Naive thymus-derived CD4-positive, alpha-beta T cell (primary cell): ENCODE data around the gene NUAK1. TPM values are rescaled to one million over a fixed set of nuclear protein-coding genes. Genes with fewer than 3 reads are reported as not detected.

Experiments
- ATAC-seq: fragments of 150-1000 bp; cut with Tn5 transposase; 2 replicates; pipeline ENCODE4 v1.10.0; 2021; ENCODE audit warnings: mild to moderate bottlenecking, moderate library complexity
- CTCF ChIA-PET: fragments of 350-600 bp; sonication (Branson Sonifier 250); formaldehyde crosslinking; loops from one replicate; lab custom pipeline; 2021; ENCODE audit warnings: antibody characterized with exemption; lab: Charles Lee
- POLR2A ChIA-PET: fragments of 350-600 bp; sonication (Branson Sonifier 250); formaldehyde crosslinking; loops from one replicate; lab custom pipeline; 2021; ENCODE audit warnings: antibody characterized with exemption, inconsistent platforms; lab: Charles Lee
- DNase-seq, 9 donors: peaks; one replicate each; pipeline versions ENCODE4 v3.0.0 to v3.0.0-alpha.2; 2020 to 2022; ENCODE audit warnings: mixed read lengths in 1 of 9
- H3K27ac ChIP-seq: one replicate; pipeline ENCODE4 v1.7.0; 2013; ENCODE audit warnings: mild to moderate bottlenecking, low read depth, low read length, moderate library complexity
- H3K27me3 ChIP-seq, 2 donors: one replicate each; pipeline ENCODE4 v1.7.0; 2013; ENCODE audit warnings: low read length in 2 of 2, mild to moderate bottlenecking in 2 of 2, moderate library complexity in 2 of 2; ENCODE audit not compliant: control insufficient read depth in 2 of 2, insufficient read depth in 2 of 2
- H3K36me3 ChIP-seq, 3 experiments: 1 replicate in 2 of 3; 2 replicates in 1 of 3; pipeline ENCODE4 v1.7.0; 2013; ENCODE audit warnings: low read length in 3 of 3, mild to moderate bottlenecking in 3 of 3, moderate library complexity in 1 of 3; ENCODE audit not compliant: insufficient read depth in 3 of 3, control insufficient read depth in 2 of 3
- H3K4me1 ChIP-seq, 2 donors: one replicate each; pipeline ENCODE4 v1.7.0; 2013; ENCODE audit warnings: low read length in 2 of 2, mild to moderate bottlenecking in 2 of 2, moderate library complexity in 1 of 2; ENCODE audit not compliant: control insufficient read depth in 2 of 2, insufficient read depth in 2 of 2
- H3K4me3 ChIP-seq: 2 replicates; pipeline ENCODE4 v1.7.0; 2013; ENCODE audit warnings: mild to moderate bottlenecking, low read length
- H3K9me3 ChIP-seq, 3 experiments: 1 replicate in 2 of 3; 2 replicates in 1 of 3; pipeline ENCODE4 v1.7.0; 2013; ENCODE audit warnings: low read length in 3 of 3; ENCODE audit not compliant: control insufficient read depth in 2 of 3
- H3K27ac Mint-ChIP-seq, 9 donors: one replicate each; pipeline ENCODE4 v1.8.0; 2020 to 2022; ENCODE audit warnings: mixed read lengths in 9 of 9, mild to moderate bottlenecking in 8 of 9, moderate library complexity in 5 of 9, inconsistent platforms in 2 of 9
- H3K27me3 Mint-ChIP-seq, 5 donors: one replicate each; pipeline ENCODE4 v1.8.0; 2021 to 2022; ENCODE audit warnings: mixed read lengths in 5 of 5, mild to moderate bottlenecking in 1 of 5
- H3K36me3 Mint-ChIP-seq, 5 donors: one replicate each; pipeline ENCODE4 v1.8.0; 2020 to 2022; ENCODE audit warnings: mixed read lengths in 5 of 5, mild to moderate bottlenecking in 3 of 5, inconsistent platforms in 1 of 5
- H3K4me1 Mint-ChIP-seq, 7 donors: one replicate each; pipeline ENCODE4 v1.8.0; 2020 to 2022; ENCODE audit warnings: mixed read lengths in 7 of 7, mild to moderate bottlenecking in 3 of 7, inconsistent platforms in 1 of 7
- H3K4me3 Mint-ChIP-seq, 10 donors: one replicate each; pipeline ENCODE4 v1.8.0; 2020 to 2022; ENCODE audit warnings: mild to moderate bottlenecking in 10 of 10, mixed read lengths in 10 of 10, moderate library complexity in 6 of 10, inconsistent platforms in 2 of 10
- H3K9me3 Mint-ChIP-seq, 11 donors: one replicate each; pipeline ENCODE4 v1.8.0; 2020 to 2022; ENCODE audit warnings: mixed read lengths in 11 of 11, mild to moderate bottlenecking in 4 of 11, inconsistent platforms in 1 of 11, moderate library complexity in 1 of 11
- intact Hi-C, 2 donors: fragments of 100-400 bp; cut with micrococcal nuclease; formaldehyde crosslinking; loops; one replicate each; pipeline ENCODE4 v1.15.1; 2023
- polyA plus RNA-seq, 2 donors: library from polyadenylated mRNA; unstranded; fragments of 300-500 nt; fragmentation: Illumina TruSeq; gene quantifications; one replicate each; pipeline ENCODE4 v1.2.3, GENCODE V29; 2021
- total RNA-seq, 6 experiments: library from RNA in 5 of 6; stranded (reverse) in 5 of 6; gene quantifications; 1 replicate in 5 of 6; 2 replicates in 1 of 6; pipeline ENCODE4 v1.2.3 and lab custom pipeline; 2021 to 2026

Gene NUAK1
- total and polyA plus RNA-seq, 7 experiments from 2014 or later: 0.02 to 0.51 (median 0.08) TPM; not detected in 4

DNA sequence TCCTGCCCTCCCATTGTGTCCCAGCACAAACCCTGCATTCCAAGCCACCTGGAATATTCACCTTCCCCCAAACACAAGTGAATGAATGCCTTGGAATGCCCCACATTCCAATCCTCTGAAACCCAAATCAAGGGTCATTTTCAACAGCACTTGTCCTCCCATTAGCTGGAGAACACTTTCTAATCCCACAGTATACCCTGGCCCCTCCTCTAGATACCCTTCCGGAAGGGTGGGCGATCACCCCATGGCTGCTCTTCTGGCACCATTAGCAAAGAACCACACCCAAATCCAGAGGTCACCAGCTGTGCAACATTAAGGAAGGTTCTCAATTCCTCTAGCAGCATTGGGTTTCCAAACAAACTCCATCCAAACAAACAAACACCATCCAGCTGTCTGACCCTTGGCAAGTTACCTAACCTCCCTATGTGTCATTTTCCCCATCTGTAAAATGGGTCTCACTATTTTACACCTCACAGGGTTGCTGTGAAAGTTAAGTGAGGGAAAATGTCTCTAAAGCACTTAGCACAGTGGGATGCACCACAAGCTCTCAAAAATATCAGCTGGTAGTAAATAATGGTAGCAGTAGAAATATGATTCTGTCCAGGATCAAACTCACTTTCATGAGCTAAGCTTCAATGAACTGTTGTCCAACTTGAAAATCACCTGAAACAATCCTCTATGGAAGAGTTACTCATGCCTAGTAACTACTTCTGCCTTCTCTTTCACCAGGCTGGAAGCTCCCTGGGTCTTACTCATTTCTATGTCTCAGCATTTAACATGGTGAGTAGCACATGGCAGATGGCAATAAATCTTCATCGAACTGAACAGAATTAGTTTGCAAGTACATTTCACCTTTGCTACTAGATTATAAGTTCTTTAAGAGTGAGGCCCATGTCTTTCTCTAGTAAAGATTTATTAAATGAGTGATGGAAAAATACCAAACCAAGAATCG lies 5.3 kb downstream of the NUAK1 start:
- Histone ChIP-seq H3K27ac (no peak overlapping the region), H3K4me1 (no peaks in the 10 kb centered on the region), H3K9me3 (no peaks in the 10 kb centered on the region), H3K4me3 (no peak overlapping the region), H3K27me3 (peaks cover 12 to 14% of the 10 kb centered on the region in 2 donors), H3K36me3 (no peaks in the 10 kb centered on the region)
- intact Hi-C loops: no loop called here
- Mint-ChIP-seq H3K27me3 (peaks cover 53 to 68% (median 65%) of the 10 kb centered on the region in 5 donors), H3K9me3 (no peaks in the 10 kb centered on the region), H3K4me3 (no peak overlapping the region), H3K36me3 (no peaks in the 10 kb centered on the region), H3K27ac (no peak overlapping the region), H3K4me1 (peaks cover 0 to 15% (median 8%) of the 10 kb centered on the region in 7 donors)
- ATAC-seq (no peak), DNase-seq (no peak)
- CTCF ChIA-PET: interaction anchor here (0.7 to 1.7 kb wide), 3 partner anchors 24 to 712 kb away, joined by 3 to 4 read pairs (median 3); no protein-coding TSS in a partner anchor
- POLR2A ChIA-PET: interaction anchor here (0.6 kb wide), 1 partner anchor 759 kb away, joined by 4 read pairs; no protein-coding TSS in a partner anchor

DNA sequence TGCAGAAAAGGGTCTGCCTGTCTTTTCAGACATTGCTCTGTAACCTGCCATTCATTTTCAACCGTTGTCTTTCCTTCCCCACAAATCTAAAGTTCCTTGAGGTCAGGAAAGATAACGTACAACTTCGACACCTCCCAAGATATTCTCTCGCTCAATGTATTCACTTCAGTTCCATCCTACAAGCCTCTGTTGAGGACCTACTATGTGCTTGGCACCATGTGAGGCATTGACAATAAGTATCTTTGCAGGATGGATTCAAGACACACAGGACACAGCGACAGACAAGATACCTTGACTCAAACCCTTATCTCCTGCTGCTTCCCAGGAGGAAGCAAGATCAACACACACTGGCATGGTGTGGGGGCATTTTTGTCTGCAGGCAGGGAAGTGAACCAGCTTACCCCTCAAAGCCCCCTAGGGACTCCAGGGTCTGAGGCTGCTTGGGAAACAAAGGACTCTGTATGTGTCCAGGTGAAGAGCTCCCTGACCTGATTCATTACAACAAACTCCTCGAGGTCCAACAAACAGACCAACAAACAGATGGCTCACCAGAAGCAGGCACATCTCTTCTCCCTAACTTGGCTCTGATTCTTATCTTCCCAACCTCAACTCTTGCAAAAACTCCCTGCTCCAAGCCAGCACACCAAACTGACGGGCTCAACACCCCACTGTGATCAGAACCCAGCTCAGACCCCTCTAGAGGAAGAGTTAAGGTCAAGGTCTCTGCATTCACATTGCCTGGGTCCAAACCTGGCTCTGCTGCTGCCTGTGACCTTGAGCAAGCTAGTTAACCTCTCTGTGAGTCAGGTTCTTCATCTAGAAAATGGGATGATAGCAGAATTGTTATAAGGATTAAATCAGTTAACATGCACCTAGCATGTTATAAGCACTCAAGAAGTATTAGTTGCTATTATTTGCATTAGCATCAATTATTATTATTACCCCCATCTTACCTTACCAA lies 6.3 kb downstream of the NUAK1 start:
- Histone ChIP-seq H3K9me3 (no peaks in the 10 kb centered on the region), H3K27me3 (peaks cover 8 to 9% of the 10 kb centered on the region in 2 donors), H3K27ac (no peak overlapping the region), H3K4me1 (no peaks in the 10 kb centered on the region), H3K4me3 (no peak overlapping the region), H3K36me3 (no peaks in the 10 kb centered on the region)
- peaks cover 0 to 9% (median 3%) of the 10 kb centered on the region in 7 donors for H3K4me1 Mint-ChIP-seq
- peaks cover 0 to 2% (median 0%) of the 10 kb centered on the region in 11 donors for H3K9me3 Mint-ChIP-seq
- no peak overlapping the region for H3K27ac Mint-ChIP-seq
- ATAC-seq (no peak), DNase-seq (no peak)
- intact Hi-C loops: no loop called here
- ChIA-PET CTCF (interaction anchor here (0.6 kb wide), 1 partner anchor 670 kb away, joined by 4 read pairs; no protein-coding TSS in a partner anchor), POLR2A (no interaction called here)
- H3K4me3 Mint-ChIP-seq: no peak overlapping the region
- no peaks in the 10 kb centered on the region for H3K36me3 Mint-ChIP-seq
- peaks cover 44 to 61% (median 59%) of the 10 kb centered on the region in 5 donors for H3K27me3 Mint-ChIP-seq

DNA sequence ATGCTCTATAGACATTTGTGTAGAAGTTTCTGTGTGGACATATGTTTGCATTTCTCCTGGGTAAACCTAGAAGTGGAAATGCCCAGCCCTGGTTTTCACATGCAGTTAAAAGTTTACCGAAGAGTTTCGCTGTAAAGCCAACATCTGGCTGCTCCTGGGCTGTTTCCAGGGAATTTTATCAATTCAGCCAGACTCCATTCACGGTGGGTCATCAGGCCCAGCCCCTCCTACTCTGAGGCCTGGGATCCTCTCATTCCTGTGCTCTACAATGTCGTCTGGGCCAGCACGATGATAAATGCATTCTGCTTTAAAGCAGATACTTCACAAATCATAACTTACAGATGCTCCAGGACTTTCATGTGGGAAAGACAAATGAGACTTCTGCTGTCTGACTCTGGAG lies 7.1 kb downstream of the NUAK1 start:
- Mint-ChIP-seq H3K4me3 (no peak overlapping the region), H3K9me3 (peaks cover 0 to 2% (median 0%) of the 10 kb centered on the region in 11 donors), H3K27me3 (peaks cover 37 to 54% (median 51%) of the 10 kb centered on the region in 5 donors), H3K4me1 (peaks cover 0 to 7% (median 3%) of the 10 kb centered on the region in 7 donors), H3K27ac (no peak overlapping the region), H3K36me3 (no peaks in the 10 kb centered on the region)
- no peaks in the 10 kb centered on the region for H3K4me1 ChIP-seq
- CTCF ChIA-PET: no interaction called here
- ATAC-seq (no peak), DNase-seq (no peak)
- intact Hi-C loops: no loop called here
- no peak overlapping the region for H3K27ac ChIP-seq
- H3K27me3 ChIP-seq: peaks cover 4 to 7% of the 10 kb centered on the region in 2 donors
- no peaks in the 10 kb centered on the region for H3K9me3 ChIP-seq
- H3K4me3 ChIP-seq: no peak overlapping the region
- H3K36me3 ChIP-seq: no peaks in the 10 kb centered on the region
- POLR2A ChIA-PET: interaction anchor here (0.5 kb wide), 1 partner anchor 434 kb away, joined by 4 read pairs; no protein-coding TSS in a partner anchor

DNA sequence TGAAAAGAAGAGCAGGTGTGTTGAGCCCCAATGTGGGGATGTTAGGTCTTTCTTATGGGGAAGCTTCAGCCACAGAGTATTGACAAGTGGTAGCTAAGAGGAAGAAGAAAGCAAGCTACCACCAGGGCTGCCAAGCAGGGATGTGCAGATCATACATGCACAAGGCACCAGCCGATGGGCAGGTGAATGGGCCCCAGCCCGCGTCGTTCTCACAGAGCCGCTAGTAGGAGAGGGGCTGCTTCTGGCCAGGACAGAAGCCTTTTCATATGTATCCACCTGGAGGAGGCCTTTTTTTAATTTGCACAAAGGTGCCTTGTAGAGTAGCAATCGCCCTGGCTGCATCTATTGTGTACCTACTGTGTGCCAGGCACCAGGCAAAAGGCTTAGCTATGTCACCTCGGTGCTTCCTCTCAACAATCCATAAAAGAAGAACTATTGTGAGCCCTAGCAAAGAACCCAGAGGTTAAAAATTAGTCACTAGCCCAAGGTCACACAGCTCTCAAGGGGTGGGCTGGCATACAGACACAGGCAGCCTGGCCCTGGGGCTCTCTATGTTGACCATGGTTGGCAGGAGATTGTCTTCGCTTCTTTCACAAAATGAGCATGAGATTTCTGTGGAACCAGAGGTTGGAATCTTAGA lies 8.2 kb downstream of the NUAK1 start:
- peaks cover 28 to 51% (median 47%) of the 10 kb centered on the region in 5 donors for H3K27me3 Mint-ChIP-seq

DNA sequence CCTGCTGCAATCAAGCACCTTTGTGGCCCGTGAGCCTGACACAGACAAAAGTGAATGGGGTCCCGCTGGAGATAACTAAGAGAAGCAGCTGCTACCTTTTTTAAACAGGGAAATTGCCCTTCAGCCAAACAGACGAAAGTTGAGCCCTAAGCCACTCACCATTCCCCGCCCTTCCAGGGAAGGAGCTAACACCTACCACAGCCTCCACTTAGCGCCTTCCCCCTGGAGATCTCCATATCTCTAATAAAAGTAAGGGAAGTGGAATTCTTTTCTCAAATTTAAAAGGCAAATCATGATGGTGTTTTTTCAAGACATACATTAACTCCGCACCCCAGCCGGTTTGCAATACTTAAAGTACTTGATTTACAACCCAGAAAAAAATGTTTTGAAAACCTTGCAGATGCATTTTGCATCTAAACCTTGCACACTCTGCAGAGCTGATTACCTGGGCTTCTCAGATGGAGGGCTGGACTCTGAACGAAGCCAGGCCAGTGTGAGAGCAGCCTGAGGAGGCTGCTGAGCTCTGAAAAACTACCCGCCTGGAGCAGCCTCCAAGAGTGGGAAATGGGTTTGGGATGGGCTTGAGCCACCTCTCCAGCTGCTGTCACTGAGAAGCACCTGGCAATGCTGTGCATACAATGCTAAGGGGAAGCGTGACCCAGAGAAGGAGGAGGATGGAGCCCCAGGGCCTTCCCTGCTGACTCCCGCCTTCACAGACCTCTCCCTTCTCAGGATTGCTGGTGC lies 10.0 kb downstream of the NUAK1 start:
- ChIA-PET CTCF (no interaction called here), POLR2A (no interaction called here)
- no peak for ATAC-seq
- Histone ChIP-seq H3K4me3 (no peak overlapping the region), H3K4me1 (no peaks in the 10 kb centered on the region), H3K27me3 (no peaks in the 10 kb centered on the region), H3K36me3 (no peaks in the 10 kb centered on the region), H3K27ac (no peak overlapping the region), H3K9me3 (no peaks in the 10 kb centered on the region)
- peaks cover 0 to 2% (median 0%) of the 10 kb centered on the region in 11 donors for H3K9me3 Mint-ChIP-seq
- peaks cover 12 to 47% (median 42%) of the 10 kb centered on the region in 5 donors for H3K27me3 Mint-ChIP-seq
- no peaks in the 10 kb centered on the region for H3K36me3 Mint-ChIP-seq
- intact Hi-C loops: no loop called here
- no peak overlapping the region for H3K27ac Mint-ChIP-seq
- DNase-seq: no peak
- H3K4me1 Mint-ChIP-seq: no peaks in the 10 kb centered on the region
- no peak overlapping the region for H3K4me3 Mint-ChIP-seq

More for the DNA sequence above, 8.2 kb downstream of the NUAK1 start:
- no peak overlapping the region for H3K4me3 ChIP-seq
- DNase-seq: no peak
- Mint-ChIP-seq H3K4me3 (no peak overlapping the region), H3K9me3 (peaks cover 0 to 2% (median 0%) of the 10 kb centered on the region in 11 donors), H3K36me3 (no peaks in the 10 kb centered on the region), H3K27ac (no peak overlapping the region), H3K4me1 (no peaks in the 10 kb centered on the region)
- H3K9me3 ChIP-seq: no peaks in the 10 kb centered on the region
- ATAC-seq: no peak
- no peaks in the 10 kb centered on the region for H3K36me3 ChIP-seq
- intact Hi-C loops: no loop called here
- ChIA-PET POLR2A (no interaction called here), CTCF (no interaction called here)
- H3K4me1 ChIP-seq: no peaks in the 10 kb centered on the region
- no peaks in the 10 kb centered on the region for H3K27me3 ChIP-seq
- H3K27ac ChIP-seq: no peak overlapping the region
